GM12873 (cell line): ENCODE measurements around the gene MFAP2.

Source experiments
- CTCF ChIP-seq: IDR thresholded peaks from 2 replicates; pipeline ENCODE4 v1.5.1; 2012; ENCODE audit warnings: low read depth, mild to moderate bottlenecking, moderate library complexity, low read length, control low read depth; ENCODE audit not compliant: insufficient read depth; ENCODE audit errors: missing control alignments

Gene MFAP2

DNA sequence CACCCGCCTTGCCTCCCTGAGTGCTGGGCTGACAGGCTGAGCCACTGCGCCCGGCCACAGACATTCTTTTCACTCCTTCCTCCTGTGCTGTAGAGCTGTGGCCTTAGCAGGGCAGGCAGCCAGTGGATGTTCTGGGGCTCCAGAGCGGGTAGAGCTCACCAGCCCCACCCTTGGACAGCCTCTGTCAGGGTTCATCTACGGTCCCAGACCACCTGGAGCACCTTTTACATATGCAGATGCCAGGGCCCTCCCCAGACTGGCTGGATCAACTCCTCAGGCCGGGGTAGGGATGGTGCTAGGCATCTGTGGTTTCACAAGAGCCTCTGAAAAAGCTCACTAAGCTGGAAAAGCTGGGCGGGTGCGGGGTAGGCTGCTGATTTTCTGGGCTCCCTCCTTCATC lies 26.7 kb upstream of the MFAP2 start:
- no peak for TF ChIP-seq CTCF

GRCh38 chr1:17005365-17005740 lies 24.9 kb upstream of the MFAP2 start:
- no peak for TF ChIP-seq CTCF

DNA sequence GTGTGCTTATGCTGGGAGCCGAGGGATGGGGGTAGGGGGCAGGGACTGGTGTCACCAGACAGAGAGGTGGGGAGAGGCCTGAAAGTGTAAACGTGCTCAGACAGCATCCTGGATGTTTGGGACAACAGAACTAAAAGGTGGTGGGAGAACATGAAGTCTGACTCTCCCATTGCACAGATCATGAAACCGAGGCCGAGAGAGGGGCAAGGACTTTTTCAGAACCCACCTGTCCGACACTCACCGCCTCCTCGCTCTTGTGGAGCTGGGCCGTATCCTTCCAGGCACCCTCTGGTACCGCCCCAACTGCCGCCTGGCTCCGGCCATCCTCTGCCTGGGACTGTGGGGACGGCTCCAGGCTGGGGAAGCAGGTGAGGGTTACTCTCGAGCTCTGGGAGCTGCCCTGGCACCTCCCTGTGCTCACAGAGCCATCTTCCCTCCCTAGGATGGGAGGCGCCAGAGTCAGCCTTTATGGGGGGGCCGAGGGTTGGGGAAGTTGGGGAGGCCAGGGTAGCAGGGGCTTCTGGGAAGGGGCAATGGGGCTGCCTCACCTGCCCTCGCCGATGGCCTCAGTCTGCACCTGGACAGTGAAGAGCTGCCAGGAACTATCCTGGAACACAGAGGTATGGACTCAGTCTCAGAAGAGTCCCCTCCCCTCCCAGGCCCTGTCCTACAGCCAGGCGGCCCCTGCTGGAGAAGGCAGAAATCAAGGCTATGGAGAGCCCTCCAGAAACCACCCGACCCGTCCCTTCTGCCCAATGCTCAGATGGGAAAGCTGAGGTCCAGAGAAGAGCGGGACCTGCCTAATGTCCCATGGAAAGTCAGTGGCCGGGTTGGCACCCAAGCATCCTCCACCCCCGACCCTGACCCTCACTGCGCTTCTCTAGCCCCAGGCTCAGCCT lies 24.3 kb upstream of the MFAP2 start:
- no peak for TF ChIP-seq CTCF

DNA sequence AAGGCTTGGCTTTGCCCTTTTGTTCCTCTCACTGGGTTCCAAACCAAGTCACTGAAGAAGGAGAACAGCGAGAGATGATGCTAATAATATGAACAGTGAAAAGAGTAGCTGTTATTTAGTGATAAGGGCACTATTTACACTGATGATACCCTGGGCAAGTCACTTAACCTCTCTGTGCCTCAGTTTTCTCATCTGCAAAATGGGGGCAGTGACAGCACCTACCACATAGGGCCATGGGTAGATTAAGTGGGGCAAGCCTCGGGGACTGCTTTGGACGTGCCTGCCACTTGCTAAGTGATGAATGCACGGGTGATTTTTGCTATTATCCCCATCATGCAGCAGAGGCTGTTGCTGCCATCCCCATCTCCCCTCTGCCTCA lies 22.1 kb upstream of the MFAP2 start:
- no peak for TF ChIP-seq CTCF

GRCh38 chr1:17001760-17002523 lies 21.5 kb upstream of the MFAP2 start:
- TF ChIP-seq CTCF: no peak

DNA sequence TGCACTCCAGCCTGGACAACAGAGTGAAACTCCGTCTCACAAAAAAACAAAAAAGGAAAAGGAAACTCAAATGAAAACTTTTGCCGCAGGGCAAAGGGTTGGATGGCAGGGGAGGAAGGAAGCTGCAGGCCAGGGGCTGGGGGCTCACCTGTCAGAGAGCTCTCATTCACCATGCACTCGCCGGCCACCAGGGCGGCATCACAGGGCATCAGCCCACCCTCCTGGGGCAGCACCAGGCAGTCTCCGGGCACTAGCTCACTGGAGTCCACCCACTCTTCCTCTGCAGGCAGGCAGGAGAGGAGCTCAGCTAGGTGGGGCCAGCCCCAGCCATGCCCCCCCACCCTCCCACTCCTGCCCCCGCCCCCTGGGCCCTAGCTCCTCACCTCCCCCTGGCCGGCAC lies 19.4 kb upstream of the MFAP2 start:
- peak; percentile 25 for TF ChIP-seq CTCF

DNA sequence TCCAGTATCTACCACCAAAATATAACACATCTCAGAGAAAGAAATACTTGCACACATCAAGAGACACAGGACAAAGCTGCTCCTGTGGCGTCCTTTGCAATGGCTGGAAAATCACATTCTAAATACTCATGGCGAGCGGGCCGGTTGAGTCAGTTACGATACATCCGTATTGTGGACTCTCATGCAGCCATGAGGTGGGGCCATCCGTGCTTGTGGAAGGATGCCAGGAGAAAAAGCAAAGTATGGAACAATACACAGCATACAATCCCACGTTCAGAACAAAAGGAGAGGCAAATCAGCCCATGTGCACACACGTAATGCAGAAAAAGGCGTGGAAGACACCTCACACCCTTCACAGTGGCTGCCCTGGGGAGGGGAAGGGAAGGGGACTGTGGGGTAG lies 18.2 kb upstream of the MFAP2 start:
- no peak for TF ChIP-seq CTCF
